OCI-LY1 (cell line): ENCODE measurements around the gene DMWD.

Experiments
- H2AFZ ChIP-seq: fragments of 200-600 bp; sonication (generic), shearing (Covaris generic); 2 replicates; pipeline ENCODE4 v1.6.0; 2014; ENCODE audit warnings: antibody characterized with exemption, mild to moderate bottlenecking, low read length
- H3F3A ChIP-seq: fragments of 200-600 bp; sonication (generic), shearing (Covaris generic); 2 replicates; pipeline ENCODE4 v1.6.0; 2014; ENCODE audit warnings: mild to moderate bottlenecking, antibody characterized with exemption, low read length, moderate library complexity; ENCODE audit not compliant: insufficient read depth
- H3K27ac ChIP-seq: fragments of 200-600 bp; sonication (generic); 2 replicates; pipeline ENCODE4 v1.5.1; 2014; ENCODE audit warnings: low read length, mixed run types, mild to moderate bottlenecking, low read depth; ENCODE audit not compliant: poor library complexity, severe bottlenecking
- H3K27me3 ChIP-seq: fragments of 200-600 bp; sonication (generic); 2 replicates; pipeline ENCODE4 v1.6.0; 2014; ENCODE audit warnings: antibody characterized with exemption, mild to moderate bottlenecking, low read length, moderate library complexity; ENCODE audit not compliant: insufficient read depth
- H3K36me3 ChIP-seq: fragments of 200-600 bp; sonication (generic); 2 replicates; pipeline ENCODE4 v1.6.1; 2014; ENCODE audit warnings: mild to moderate bottlenecking, antibody characterized with exemption, low read length, moderate library complexity, mixed read lengths; ENCODE audit not compliant: insufficient read depth
- H3K4me1 ChIP-seq: fragments of 200-600 bp; sonication (generic); 2 replicates; pipeline ENCODE4 v1.5.1; 2014; ENCODE audit warnings: mild to moderate bottlenecking, low read length, moderate library complexity; ENCODE audit not compliant: insufficient read depth, severe bottlenecking
- H3K4me2 ChIP-seq: fragments of 200-600 bp; sonication (generic), shearing (Covaris generic); 2 replicates; pipeline ENCODE4 v1.6.1; 2014; ENCODE audit warnings: low read length
- H3K4me3 ChIP-seq: fragments of 200-600 bp; sonication (generic); 2 replicates; pipeline ENCODE4 v1.5.1; 2014; ENCODE audit warnings: low read length, low read depth, mild to moderate bottlenecking, mixed read lengths; ENCODE audit not compliant: poor library complexity, severe bottlenecking
- H3K79me2 ChIP-seq: fragments of 200-600 bp; shearing (Covaris generic); 2 replicates; pipeline ENCODE4 v1.6.1; 2016; ENCODE audit warnings: mixed run types, low read length, mixed read lengths; ENCODE audit not compliant: insufficient read depth
- H3K9ac ChIP-seq: fragments of 200-600 bp; sonication (generic), shearing (Covaris generic); 2 replicates; pipeline ENCODE4 v1.6.1; 2014; ENCODE audit warnings: mild to moderate bottlenecking, low read length, mixed read lengths
- H3K9me2 ChIP-seq: fragments of 200-600 bp; sonication (generic), shearing (Covaris generic); 2 replicates; pipeline ENCODE4 v1.6.1; 2014; ENCODE audit warnings: low read depth, mild to moderate bottlenecking, low read length, mixed read lengths
- H3K9me3 ChIP-seq: fragments of 200-600 bp; shearing (Covaris generic); 2 replicates; pipeline ENCODE4 v1.6.1; 2014; ENCODE audit warnings: low read length, mixed read lengths
- H4K20me1 ChIP-seq: fragments of 200-600 bp; sonication (generic), shearing (Covaris generic); 2 replicates; pipeline ENCODE4 v1.6.0; 2016; ENCODE audit warnings: mild to moderate bottlenecking, low read length; ENCODE audit not compliant: insufficient read depth
- EZH2 ChIP-seq: fragments of 200-600 bp; sonication (generic), shearing (Covaris generic); IDR thresholded peaks from 2 replicates; pipeline ENCODE4 v1.8.0; 2017; ENCODE audit warnings: borderline replicate concordance, mixed run types, mild to moderate bottlenecking, antibody characterized with exemption, low read length, moderate library complexity, mixed read lengths
- TF ChIP-seq, protein P1 (sequence below): fragments of 200-600 bp; sonication (generic), shearing (Covaris generic); IDR thresholded peaks from 2 replicates; pipeline ENCODE4 v1.5.1; 2017; ENCODE audit warnings: mild to moderate bottlenecking, antibody characterized with exemption, low read length, moderate library complexity, mixed read lengths

The DMWD gene

DNA sequence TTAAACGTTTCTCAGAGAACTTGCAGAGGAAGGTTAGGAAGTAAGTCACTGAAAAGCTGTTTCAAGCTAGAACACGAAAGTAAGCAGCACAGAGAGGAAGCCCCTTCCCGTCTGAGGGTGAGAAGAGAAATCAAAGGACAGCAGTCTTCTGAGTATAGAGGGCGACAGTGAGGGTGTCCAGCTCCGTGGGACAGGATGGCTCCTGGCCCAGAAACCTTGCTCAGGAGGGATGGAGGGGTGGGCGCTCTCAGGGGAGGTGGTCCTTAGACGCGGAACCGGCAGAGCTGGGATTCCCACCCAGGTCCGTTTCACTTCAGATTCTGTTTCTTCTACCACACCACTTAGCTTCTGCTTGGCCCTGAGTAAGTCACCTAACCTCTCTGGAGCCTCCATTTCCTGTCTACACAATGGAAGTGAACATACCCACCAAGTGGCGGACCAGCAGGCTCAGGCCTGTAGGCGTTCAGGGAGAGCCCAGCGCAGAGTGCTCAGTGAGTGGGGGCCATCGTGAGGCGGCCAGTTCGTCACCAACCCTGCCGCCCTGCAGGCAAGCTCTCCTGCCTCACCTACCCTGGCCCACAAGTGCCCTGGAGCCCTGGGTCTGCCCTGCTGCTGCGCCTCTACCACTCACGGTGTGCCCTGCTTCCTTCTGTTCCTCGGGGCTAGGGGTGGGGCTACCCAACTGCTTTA is 27.9 kb upstream of the DMWD start:
- Histone ChIP-seq H3K27ac (peak overlapping the region; percentile 11), H4K20me1 (no peaks in the 10 kb centered on the region), H3K9me3 (no peaks in the 10 kb centered on the region), H2AFZ (no peak overlapping the region), H3K4me3 (no peak overlapping the region), H3K4me1 (peaks cover 37% of the 10 kb centered on the region), H3K79me2 (no peaks in the 10 kb centered on the region), H3K9ac (no peak overlapping the region), H3K9me2 (no peaks in the 10 kb centered on the region), H3K4me2 (no peak overlapping the region), H3K27me3 (no peaks in the 10 kb centered on the region), H3F3A (no peaks in the 10 kb centered on the region), H3K36me3 (peaks cover 56% of the 10 kb centered on the region)
- TF ChIP-seq EZH2 = no peak
- TF ChIP-seq, protein P1, sequence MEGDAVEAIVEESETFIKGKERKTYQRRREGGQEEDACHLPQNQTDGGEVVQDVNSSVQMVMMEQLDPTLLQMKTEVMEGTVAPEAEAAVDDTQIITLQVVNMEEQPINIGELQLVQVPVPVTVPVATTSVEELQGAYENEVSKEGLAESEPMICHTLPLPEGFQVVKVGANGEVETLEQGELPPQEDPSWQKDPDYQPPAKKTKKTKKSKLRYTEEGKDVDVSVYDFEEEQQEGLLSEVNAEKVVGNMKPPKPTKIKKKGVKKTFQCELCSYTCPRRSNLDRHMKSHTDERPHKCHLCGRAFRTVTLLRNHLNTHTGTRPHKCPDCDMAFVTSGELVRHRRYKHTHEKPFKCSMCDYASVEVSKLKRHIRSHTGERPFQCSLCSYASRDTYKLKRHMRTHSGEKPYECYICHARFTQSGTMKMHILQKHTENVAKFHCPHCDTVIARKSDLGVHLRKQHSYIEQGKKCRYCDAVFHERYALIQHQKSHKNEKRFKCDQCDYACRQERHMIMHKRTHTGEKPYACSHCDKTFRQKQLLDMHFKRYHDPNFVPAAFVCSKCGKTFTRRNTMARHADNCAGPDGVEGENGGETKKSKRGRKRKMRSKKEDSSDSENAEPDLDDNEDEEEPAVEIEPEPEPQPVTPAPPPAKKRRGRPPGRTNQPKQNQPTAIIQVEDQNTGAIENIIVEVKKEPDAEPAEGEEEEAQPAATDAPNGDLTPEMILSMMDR = no peak

DNA sequence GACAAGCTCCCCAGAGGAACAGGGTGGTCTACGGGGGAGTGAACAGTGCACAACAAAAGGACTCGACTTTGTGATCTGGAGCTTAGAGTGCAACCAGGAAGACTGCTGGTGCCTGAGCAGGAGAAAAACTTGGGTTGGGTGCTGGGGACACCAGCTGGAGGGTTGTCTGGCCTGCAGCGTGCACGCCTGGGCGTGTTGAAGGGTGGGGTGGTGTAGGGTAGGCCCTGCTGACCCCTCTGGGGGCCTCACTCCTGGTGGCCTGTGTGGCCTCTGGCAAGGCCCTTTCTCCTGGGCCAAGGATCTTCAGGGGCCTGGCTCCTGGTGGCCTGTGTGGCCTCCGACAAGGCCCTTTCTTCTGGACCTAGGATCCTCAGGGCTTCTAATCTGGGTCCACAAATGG is 27.1 kb upstream of the DMWD start:
- Histone ChIP-seq H3K9me3 (no peaks in the 10 kb centered on the region), H3K4me3 (no peak overlapping the region), H3K27ac (no peak overlapping the region), H3K4me1 (peaks cover 31% of the 10 kb centered on the region), H3F3A (no peaks in the 10 kb centered on the region), H3K9me2 (no peaks in the 10 kb centered on the region), H4K20me1 (no peaks in the 10 kb centered on the region), H3K4me2 (no peak overlapping the region), H3K27me3 (no peaks in the 10 kb centered on the region), H3K79me2 (no peaks in the 10 kb centered on the region), H3K36me3 (peaks cover 49% of the 10 kb centered on the region), H3K9ac (no peak overlapping the region), H2AFZ (no peak overlapping the region)
- TF ChIP-seq, protein P1 = no peak
- no peak for TF ChIP-seq EZH2

DNA sequence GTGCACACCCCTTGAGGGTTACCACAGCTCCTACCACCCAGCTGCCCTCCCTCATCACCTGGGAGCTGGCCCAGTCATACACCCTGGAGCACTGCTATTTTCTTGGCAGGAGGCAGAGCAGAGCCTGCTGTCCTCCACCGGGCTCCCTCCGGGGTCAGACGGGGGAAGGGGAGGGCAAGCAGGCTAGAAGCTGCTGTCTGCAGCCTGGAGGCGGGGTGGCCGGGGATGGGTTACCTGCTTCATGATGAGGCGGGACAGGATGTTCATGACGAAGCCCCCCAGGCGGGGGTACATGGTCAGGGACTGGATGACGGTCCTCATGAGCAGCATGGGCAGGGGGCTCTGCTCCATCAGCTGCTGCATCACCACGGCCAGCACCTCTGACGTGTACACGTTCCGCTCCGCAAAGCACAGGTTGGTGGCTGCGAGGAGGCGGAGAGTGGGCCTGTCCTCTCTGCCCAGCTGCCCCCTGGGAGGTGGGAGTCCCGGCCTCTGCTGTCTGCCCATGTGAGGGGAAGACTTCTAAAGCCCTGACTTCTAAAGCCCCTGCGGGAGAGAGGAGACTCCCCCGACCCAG is 25.2 kb upstream of the DMWD start:
- Histone ChIP-seq H3K79me2 (no peaks in the 10 kb centered on the region), H3K4me1 (peaks cover 11% of the 10 kb centered on the region), H3F3A (no peaks in the 10 kb centered on the region), H3K4me2 (peak overlapping the region; percentile 25; the same call in 1 of the 2 replicates), H4K20me1 (no peaks in the 10 kb centered on the region), H3K9me2 (no peaks in the 10 kb centered on the region), H2AFZ (no peak overlapping the region), H3K9me3 (no peaks in the 10 kb centered on the region), H3K27me3 (no peaks in the 10 kb centered on the region), H3K27ac (peak overlapping the region; percentile 63), H3K36me3 (peaks cover 35% of the 10 kb centered on the region), H3K4me3 (no peak overlapping the region), H3K9ac (no peak overlapping the region; the same call in 1 of the 2 replicates)
- TF ChIP-seq EZH2 = no peak
- TF ChIP-seq, protein P1 = no peak
